ENCODE results near the gene JPT2. TPM values are rescaled to one million over a fixed set of nuclear protein-coding genes. Genes with fewer than 3 reads are reported as not detected.
"Not testable (repeated sequence)": the region's sequence is repeated elsewhere in the genome, so short reads cannot be mapped to it uniquely, and the experiment has no call there.

The JPT2 gene
- total RNA-seq, 1 donor from 2014 or later = 30.6 TPM

- intact Hi-C loops (cut with DNase I) = no loop called here
- DNase-seq (no peak), ATAC-seq (ENCODE audit: poor library complexity) (no peak)
Observed at GRCh38 chr16:1698680-1699079, 20.6 kb downstream of the JPT2 start.

GRCh38 chr16:1700246-1700645, 22.2 kb downstream of the JPT2 start:
- intact Hi-C loops (cut with DNase I) = no loop called here
- no peak for DNase-seq
- no peak for ATAC-seq (ENCODE audit: poor library complexity)

- ATAC-seq (ENCODE audit: poor library complexity) = no peak
- DNase-seq = no peak
- intact Hi-C loops (cut with DNase I) = no loop called here
Observed at GRCh38 chr16:1701216-1701878, 23.3 kb downstream of the JPT2 start.

- DNase-seq; intact Hi-C loops (cut with DNase I): not testable (repeated sequence)
- peak; percentile 25 for ATAC-seq (ENCODE audit: poor library complexity)
Observed at GRCh38 chr16:1705324-1705687, 27.2 kb downstream of the JPT2 start.

GRCh38 chr16:1705688-1706385, 27.8 kb downstream of the JPT2 start, which contains the start of gene MAPK8IP3:
MAPK8IP3 (plus strand) TSS chr16:1706195; CDS start chr16:1706340, 145 bp downstream.
- intact Hi-C loops (cut with DNase I) = no loop called here
- peak; percentile 94 for ATAC-seq (ENCODE audit: poor library complexity)
- peak; percentile 92 for DNase-seq

- peak; percentile 26 for ATAC-seq (ENCODE audit: poor library complexity)
- intact Hi-C loops (cut with DNase I) = no loop called here
- DNase-seq = peak; percentile 34
Observed at GRCh38 chr16:1706386-1707192, 28.5 kb downstream of the JPT2 start.

GRCh38 chr16:1707193-1707790, 29.2 kb downstream of the JPT2 start:
- DNase-seq (peak; percentile 37), ATAC-seq (ENCODE audit: poor library complexity) (no peak)
- intact Hi-C loops (cut with DNase I) = no loop called here

- intact Hi-C loops (cut with DNase I) = no loop called here
- DNase-seq (peak; percentile 46), ATAC-seq (ENCODE audit: poor library complexity) (no peak)
Observed at GRCh38 chr16:1708083-1708767, 30.1 kb downstream of the JPT2 start.

GRCh38 chr16:1708768-1709180, 30.7 kb downstream of the JPT2 start:
- ATAC-seq (ENCODE audit: poor library complexity) (peak; percentile 37), DNase-seq (peak; percentile 77)
- intact Hi-C loops (cut with DNase I) = no loop called here

- DNase-seq = peak; percentile 27
- intact Hi-C loops (cut with DNase I) = no loop called here
Observed at GRCh38 chr16:1709356-1709755, 31.3 kb downstream of the JPT2 start.

GRCh38 chr16:1710811-1711507, 32.9 kb downstream of the JPT2 start:
- intact Hi-C loops (cut with DNase I) = no loop called here
- DNase-seq = peak; percentile 29
- no peak for ATAC-seq (ENCODE audit: poor library complexity)

More at GRCh38 chr16:1709356-1709755, 31.3 kb downstream of the JPT2 start:
- no peak for ATAC-seq (ENCODE audit: poor library complexity)

GRCh38 chr16:1712791-1713261, 34.7 kb downstream of the JPT2 start:
- peak; percentile 39 for DNase-seq
- no peak for ATAC-seq (ENCODE audit: poor library complexity)
- intact Hi-C loops (cut with DNase I) = no loop called here

GRCh38 chr16:1713331-1713730, 35.3 kb downstream of the JPT2 start:
- intact Hi-C loops (cut with DNase I) = no loop called here
- DNase-seq (peak; percentile 22), ATAC-seq (ENCODE audit: poor library complexity) (no peak)

GRCh38 chr16:1713933-1714332, 35.9 kb downstream of the JPT2 start:
- DNase-seq (peak; percentile 24), ATAC-seq (ENCODE audit: poor library complexity) (no peak)
- intact Hi-C loops (cut with DNase I) = no loop called here

GRCh38 chr16:1715220-1715619, 37.1 kb downstream of the JPT2 start:
- no peak for ATAC-seq (ENCODE audit: poor library complexity)

GRCh38 chr16:1718236-1718635, 40.2 kb downstream of the JPT2 start:
- ATAC-seq (ENCODE audit: poor library complexity); intact Hi-C loops (cut with DNase I): not testable (repeated sequence)
- DNase-seq = peak; percentile 21

More at GRCh38 chr16:1715220-1715619, 37.1 kb downstream of the JPT2 start:
- intact Hi-C loops (cut with DNase I) = no loop called here
- DNase-seq = peak; percentile 13

- ATAC-seq (ENCODE audit: poor library complexity); intact Hi-C loops (cut with DNase I): not testable (repeated sequence)
Observed at GRCh38 chr16:1719559-1720229, 41.6 kb downstream of the JPT2 start.

More at GRCh38 chr16:1719559-1720229, 41.6 kb downstream of the JPT2 start:
- not testable (repeated sequence) for DNase-seq

Data from Right ventricle myocardium superior (tissue), 1 donor.